Measurements from ENCODE around the gene CHRNA3.
"Not testable (repeated sequence)": the region's sequence is repeated elsewhere in the genome, so short reads cannot be mapped to it uniquely, and the experiment has no call there.

The CHRNA3 gene

DNA sequence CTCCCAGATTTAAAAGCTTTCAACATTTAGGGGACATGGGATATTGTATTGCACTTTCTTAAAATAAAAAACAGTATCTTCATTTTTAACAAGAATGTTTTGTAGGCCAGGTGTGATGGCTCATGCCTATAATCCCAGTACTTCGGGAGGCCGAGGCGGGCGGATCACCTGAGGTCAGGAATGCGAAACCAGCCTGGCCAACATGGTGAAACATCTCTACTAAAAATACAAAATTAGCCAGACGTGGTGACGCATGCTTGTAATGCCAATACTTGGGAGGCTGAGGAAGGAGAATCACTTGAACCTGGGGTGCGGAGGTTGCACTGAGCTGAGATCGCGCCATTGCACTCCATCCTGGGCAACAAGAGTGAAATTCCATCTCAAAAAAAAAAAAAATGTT lies 60.6 kb downstream of the CHRNA3 start:
- not testable (repeated sequence) for DNase-seq (ENCODE audit: low read depth)

- no peak for DNase-seq (ENCODE audit: low read depth)
Measured at GRCh38 chr15:78552597-78552996, 68.2 kb downstream of the CHRNA3 start.

- no peak for DNase-seq (ENCODE audit: low read depth)
Measured at GRCh38 chr15:78551902-78552301, 68.9 kb downstream of the CHRNA3 start.

DNA sequence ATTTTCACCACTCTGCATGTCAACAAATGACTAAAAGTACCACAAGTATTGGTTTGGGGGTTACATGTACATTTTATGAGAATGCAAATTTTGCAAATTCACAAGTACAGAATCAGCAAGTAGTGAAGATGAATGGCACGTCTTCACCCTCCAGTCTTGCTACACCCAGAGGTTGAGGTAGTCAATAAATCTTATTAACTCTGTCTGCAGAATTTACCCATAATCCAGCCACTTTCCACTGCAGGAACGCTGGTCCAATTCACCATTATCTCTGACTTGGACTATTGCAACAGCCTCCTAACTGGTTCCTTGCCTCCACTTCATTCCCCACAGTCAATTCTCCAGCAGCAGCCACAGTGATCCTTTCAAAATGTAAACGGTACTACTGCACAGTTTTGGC lies 70.0 kb downstream of the CHRNA3 start:
- DNase-seq (ENCODE audit: low read depth) = no peak

- no peak for DNase-seq (ENCODE audit: low read depth)
Measured at GRCh38 chr15:78550194-78550593, 70.6 kb downstream of the CHRNA3 start.

Data from HS-5 (cell line).